GM10248 (cell line): ENCODE results near the gene MARCHF6.

Source experiments
- CTCF ChIA-PET: fragments of 300-600 bp; sonication (Branson Sonifier 250); formaldehyde crosslinking; extraction: SDS; loops from one replicate; lab custom pipeline; 2021; ENCODE audit warnings: antibody characterized with exemption; lab: Yijun Ruan, JAX
- POLR2A ChIA-PET: fragments of 350-650 bp; sonication (Branson Sonifier 250); formaldehyde crosslinking; extraction: SDS; loops from one replicate; lab custom pipeline; 2020; ENCODE audit warnings: antibody characterized with exemption; lab: Yijun Ruan, JAX
- DNase-seq: peaks from one replicate; pipeline ENCODE4 v3.0.0; 2012; ENCODE audit errors: extremely low spot score
- TF ChIP-seq, protein P1 (sequence below): IDR thresholded peaks from 2 replicates; pipeline ENCODE4 v1.5.1; 2012; ENCODE audit warnings: mild to moderate bottlenecking, low read depth; ENCODE audit errors: extremely low read depth, missing control alignments, control extremely low read depth

Gene MARCHF6

DNA sequence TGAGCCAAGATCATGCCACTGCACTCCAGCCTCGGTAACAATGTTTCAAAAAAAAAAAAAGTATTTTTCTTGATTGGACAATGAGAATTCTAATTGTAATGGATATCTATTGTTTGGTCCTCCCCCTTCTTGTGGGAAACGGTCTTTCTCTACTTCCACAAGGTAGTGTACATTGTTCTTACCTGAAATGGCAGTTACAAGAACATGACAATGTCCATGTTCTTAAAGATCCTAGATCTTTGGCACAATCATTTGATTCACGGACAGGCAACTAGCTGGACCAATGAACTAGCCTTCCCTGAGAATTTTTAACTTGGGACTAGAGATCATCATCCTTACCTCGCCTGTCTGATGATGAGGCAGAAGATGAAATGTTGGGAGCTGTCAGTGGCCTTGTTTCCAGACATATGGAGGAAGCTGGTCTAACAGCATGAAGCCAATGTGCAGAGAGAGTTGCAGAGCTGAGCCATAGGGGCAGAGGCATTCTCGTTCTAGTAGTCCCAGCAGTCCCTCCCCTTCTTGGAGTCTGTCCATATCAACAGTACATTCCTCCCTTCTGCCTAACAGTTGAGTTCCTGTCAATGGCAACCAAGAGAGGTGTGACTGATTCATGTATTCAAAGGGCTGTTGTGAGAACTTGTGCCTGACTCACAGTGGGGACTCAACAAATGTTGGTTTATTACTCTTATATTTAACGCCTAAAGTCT lies 2.1 kb upstream of the MARCHF6 start:
- CTCF ChIA-PET = interaction anchor here (1.1 to 1.3 kb wide), 2 partner anchors 9 to 67 kb away, joined by 3 to 4 read pairs; no protein-coding TSS in a partner anchor
- no peak for DNase-seq
- TF ChIP-seq, protein P1, sequence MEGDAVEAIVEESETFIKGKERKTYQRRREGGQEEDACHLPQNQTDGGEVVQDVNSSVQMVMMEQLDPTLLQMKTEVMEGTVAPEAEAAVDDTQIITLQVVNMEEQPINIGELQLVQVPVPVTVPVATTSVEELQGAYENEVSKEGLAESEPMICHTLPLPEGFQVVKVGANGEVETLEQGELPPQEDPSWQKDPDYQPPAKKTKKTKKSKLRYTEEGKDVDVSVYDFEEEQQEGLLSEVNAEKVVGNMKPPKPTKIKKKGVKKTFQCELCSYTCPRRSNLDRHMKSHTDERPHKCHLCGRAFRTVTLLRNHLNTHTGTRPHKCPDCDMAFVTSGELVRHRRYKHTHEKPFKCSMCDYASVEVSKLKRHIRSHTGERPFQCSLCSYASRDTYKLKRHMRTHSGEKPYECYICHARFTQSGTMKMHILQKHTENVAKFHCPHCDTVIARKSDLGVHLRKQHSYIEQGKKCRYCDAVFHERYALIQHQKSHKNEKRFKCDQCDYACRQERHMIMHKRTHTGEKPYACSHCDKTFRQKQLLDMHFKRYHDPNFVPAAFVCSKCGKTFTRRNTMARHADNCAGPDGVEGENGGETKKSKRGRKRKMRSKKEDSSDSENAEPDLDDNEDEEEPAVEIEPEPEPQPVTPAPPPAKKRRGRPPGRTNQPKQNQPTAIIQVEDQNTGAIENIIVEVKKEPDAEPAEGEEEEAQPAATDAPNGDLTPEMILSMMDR = no peak
- POLR2A ChIA-PET = no interaction called here

DNA sequence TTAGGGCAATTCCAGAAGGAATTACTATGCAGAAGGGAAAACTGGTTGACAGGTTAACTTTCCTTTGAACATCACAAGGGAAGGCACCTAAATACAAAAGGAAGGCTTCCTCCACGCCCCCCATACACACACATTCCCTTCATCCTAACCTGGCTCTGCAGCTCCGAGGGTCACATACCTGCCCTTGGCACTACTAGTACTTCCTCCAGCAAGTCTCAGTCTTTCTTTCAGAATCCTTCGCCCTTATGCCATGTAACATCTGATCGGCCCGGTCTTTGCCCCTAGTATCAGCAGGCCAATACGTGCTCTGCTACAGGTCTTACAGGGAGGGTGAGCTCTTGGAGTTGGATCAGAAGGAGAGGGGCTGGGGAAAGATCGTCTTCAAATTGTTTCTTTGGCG lies 1.6 kb upstream of the MARCHF6 start:
- CTCF ChIA-PET = interaction anchor here (0.8 to 1.3 kb wide), 3 partner anchors 9 to 68 kb away, joined by 3 to 4 read pairs (median 3); no protein-coding TSS in a partner anchor
- POLR2A ChIA-PET = no interaction called here
- TF ChIP-seq, protein P1 = no peak
- DNase-seq = no peak

DNA sequence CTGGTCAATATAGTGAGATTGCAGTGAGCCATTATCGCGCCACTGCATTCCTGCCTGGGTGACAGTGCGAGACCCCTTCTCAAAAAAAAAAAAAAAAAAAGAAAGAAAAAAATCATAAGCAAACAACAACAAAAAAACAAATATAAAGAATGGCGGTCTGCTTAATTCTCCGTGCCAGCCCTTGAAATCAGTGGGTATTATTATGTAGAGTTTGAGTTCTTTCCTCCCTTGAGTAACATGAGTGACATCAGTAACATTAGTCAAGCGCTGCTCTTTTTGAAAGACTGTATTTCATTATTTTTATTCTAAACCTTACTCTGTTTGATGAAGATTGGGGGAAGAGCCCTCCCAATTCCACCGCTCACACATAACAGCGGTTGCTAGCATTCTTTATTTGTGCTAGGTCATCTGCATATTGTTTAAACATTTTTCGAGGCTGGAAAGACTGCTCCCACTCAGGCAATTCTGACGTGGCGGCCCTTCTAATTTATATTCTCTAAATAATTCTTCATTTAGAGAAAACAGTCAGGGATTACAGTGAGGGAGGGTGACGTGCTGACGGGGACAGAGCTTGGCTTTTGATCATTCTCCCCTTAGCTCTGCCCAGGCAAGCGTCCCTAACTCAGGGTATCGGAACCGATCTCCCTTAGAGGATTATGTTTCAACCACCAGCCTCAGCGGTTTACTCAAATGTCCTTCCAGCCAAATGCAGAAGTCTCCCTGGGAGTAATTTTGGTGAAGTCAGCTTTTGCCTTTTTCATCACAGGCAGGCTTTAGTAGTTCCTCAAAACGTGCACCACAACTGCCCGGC lies 860 bp upstream of the MARCHF6 start:
- TF ChIP-seq, protein P1 = no peak
- CTCF ChIA-PET = interaction anchor here (0.8 to 1.7 kb wide), 6 partner anchors 11 to 275 kb away, joined by 3 to 7 read pairs (median 4); no protein-coding TSS in a partner anchor
- POLR2A ChIA-PET = interaction anchor here (0.8 to 0.9 kb wide), 2 partner anchors 10 to 28 kb away, joined by 4 to 5 read pairs; no protein-coding TSS in a partner anchor
- DNase-seq = peak; percentile 40

DNA sequence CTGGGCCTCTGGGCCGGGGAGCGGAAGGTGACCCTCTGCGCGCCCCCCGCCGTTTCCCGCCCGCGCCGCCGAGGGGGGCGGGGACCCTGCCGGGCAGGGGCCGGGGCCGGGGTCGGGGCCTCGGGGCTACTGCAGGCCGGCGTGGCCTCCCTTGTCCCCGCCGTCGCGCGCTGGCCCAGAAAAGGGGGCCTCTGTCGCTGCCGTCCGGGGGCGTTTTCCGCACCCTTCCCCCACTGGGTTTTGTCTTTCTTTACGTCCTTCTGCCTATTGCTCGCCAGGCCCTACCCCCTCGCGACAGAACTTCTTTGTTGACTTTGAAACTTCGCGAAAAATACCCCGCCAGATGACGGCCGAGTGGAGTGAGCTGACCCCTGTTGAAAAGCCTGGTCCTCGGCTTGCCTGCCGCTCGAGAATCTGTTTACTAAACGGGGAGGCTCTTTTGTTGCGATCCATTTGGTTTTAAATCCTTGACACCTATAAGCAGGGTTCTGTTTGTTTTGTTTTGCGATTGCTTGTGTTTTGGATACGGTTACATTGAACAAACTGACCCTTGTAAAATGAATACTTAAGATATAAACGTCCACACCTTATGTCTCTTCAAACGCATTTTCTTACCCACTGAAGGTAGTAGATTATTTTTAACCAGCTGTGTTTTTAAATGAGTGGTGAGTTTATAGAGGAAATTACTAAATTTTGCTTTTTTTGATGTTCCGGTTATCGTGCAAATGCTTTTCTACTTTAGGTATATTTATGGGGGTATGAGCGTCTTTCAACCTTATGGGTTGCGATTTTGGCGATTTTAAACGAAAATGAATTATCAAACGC lies 765 bp downstream of the MARCHF6 start:
- ChIA-PET CTCF (interaction anchor here (1.3 to 1.7 kb wide), 4 partner anchors 10 to 273 kb away, joined by 4 to 7 read pairs (median 4); no protein-coding TSS in a partner anchor), POLR2A (interaction anchor here (0.5 to 1.2 kb wide), 2 partner anchors 31 to 282 kb away, joined by 3 to 4 read pairs; no protein-coding TSS in a partner anchor)
- DNase-seq = peak; percentile 43
- TF ChIP-seq, protein P1 = no peak

DNA sequence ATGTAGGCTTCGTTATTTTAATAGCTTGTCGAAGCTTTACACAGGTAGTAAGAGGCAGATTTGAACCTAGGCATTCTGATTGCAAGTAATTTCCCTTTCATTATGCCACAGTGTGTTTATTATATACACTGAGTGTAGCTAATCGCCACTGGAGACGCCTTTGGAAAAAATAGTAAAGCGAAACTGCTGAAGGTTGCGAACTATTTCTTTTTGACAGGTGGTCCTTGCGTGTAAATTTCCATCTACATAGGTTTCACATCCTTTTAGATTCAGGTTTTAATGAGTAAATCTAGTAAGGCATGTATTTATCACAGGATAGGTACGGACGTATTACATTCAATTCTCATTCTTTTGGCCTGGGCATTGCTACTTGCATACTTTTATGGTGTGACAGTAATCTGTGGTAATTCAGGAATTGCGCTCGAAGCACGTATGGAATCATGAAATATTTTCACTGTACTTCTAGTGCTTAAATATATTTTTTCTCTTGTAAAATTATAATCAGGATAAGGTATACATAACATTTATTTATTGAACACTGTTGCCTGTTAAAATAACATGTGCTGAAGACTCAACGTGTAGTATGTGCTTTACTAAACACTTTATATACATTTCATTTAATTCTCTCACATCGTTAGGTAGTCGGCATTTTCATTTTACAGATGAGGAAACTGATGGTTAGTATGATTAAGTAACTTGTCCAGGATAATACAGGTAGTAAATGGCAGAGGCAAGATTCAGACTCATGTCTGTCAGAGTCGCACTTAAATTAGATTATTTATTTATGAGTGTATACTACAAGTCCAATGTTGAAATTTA lies 1.8 kb downstream of the MARCHF6 start:
- TF ChIP-seq, protein P1 = no peak
- ChIA-PET POLR2A (no interaction called here), CTCF (no interaction called here)
- peak; percentile 27 for DNase-seq
